Astrocyte (in vitro differentiated cells and primary cell): Measurements from ENCODE around the gene HOXA13. TPM values are rescaled to one million over a fixed set of nuclear protein-coding genes. Genes with fewer than 3 reads are reported as not detected.
A peak's percentile ranks its signal among the peaks of the same experiment; 100 is the strongest.

Source experiments
- DNase-seq: peaks from one replicate; pipeline ENCODE4 v3.0.0-alpha.2; 2010; ENCODE audit warnings: low read depth
- FAIRE-seq: peaks from 2 replicates; lab custom pipeline; 2011; peaks lifted over from hg19 to GRCh38; lab: Jason Lieb, UNC
- H2AFZ ChIP-seq: 2 replicates; pipeline ENCODE4 v1.6.0; 2012; ENCODE audit warnings: low read depth, low read length, inconsistent platforms
- H3K27ac ChIP-seq: 2 replicates; pipeline ENCODE4 v1.5.1; 2011; ENCODE audit warnings: low read depth, low read length, inconsistent platforms
- H3K27me3 ChIP-seq: 2 replicates; pipeline ENCODE4 v1.6.0; 2011; ENCODE audit warnings: low read length, inconsistent platforms; ENCODE audit not compliant: insufficient read depth
- H3K36me3 ChIP-seq: 2 replicates; pipeline ENCODE4 v1.5.1; 2011; ENCODE audit warnings: low read length, inconsistent platforms; ENCODE audit not compliant: insufficient read depth
- H3K4me1 ChIP-seq: 2 replicates; pipeline ENCODE4 v1.5.1; 2011; ENCODE audit warnings: low read length, inconsistent platforms; ENCODE audit not compliant: insufficient read depth
- H3K4me2 ChIP-seq: 2 replicates; pipeline ENCODE4 v1.6.0; 2012; ENCODE audit warnings: low read length, inconsistent platforms
- H3K4me3 ChIP-seq: 2 replicates; pipeline ENCODE4 v1.5.1; 2011; ENCODE audit warnings: low read depth, mild to moderate bottlenecking, low read length, inconsistent platforms; ENCODE audit not compliant: insufficient read depth
- H3K79me2 ChIP-seq: 2 replicates; pipeline ENCODE4 v1.6.0; 2012; ENCODE audit warnings: mild to moderate bottlenecking, low read length, inconsistent platforms; ENCODE audit not compliant: insufficient read depth
- H3K9ac ChIP-seq: 2 replicates; pipeline ENCODE4 v1.6.0; 2012; ENCODE audit warnings: mild to moderate bottlenecking, low read length, inconsistent platforms
- H3K9me3 ChIP-seq: 2 replicates; pipeline ENCODE4 v1.5.1; 2012; ENCODE audit warnings: low read depth, mild to moderate bottlenecking, low read length, inconsistent platforms; ENCODE audit not compliant: insufficient read depth
- H4K20me1 ChIP-seq: 2 replicates; pipeline ENCODE4 v1.6.0; 2012; ENCODE audit warnings: low read length, inconsistent platforms; ENCODE audit not compliant: insufficient read depth
- H3K27ac Mint-ChIP-seq: one replicate; pipeline ENCODE4 v1.8.0; 2021; ENCODE audit warnings: mild to moderate bottlenecking, mixed read lengths; ENCODE audit not compliant: unreplicated experiment
- H3K27me3 Mint-ChIP-seq: one replicate; pipeline ENCODE4 v1.8.0; 2021; ENCODE audit warnings: low read depth, mixed read lengths; ENCODE audit not compliant: unreplicated experiment
- H3K36me3 Mint-ChIP-seq: one replicate; pipeline ENCODE4 v1.8.0; 2021; ENCODE audit warnings: low read depth, mixed read lengths; ENCODE audit not compliant: unreplicated experiment
- H3K4me1 Mint-ChIP-seq: one replicate; pipeline ENCODE4 v1.8.0; 2021; ENCODE audit warnings: low read depth, mixed read lengths; ENCODE audit not compliant: unreplicated experiment
- H3K4me3 Mint-ChIP-seq: one replicate; pipeline ENCODE4 v1.8.0; 2021; ENCODE audit warnings: mild to moderate bottlenecking, moderate library complexity, mixed read lengths; ENCODE audit not compliant: unreplicated experiment
- H3K9me3 Mint-ChIP-seq: one replicate; pipeline ENCODE4 v1.8.0; 2021; ENCODE audit warnings: mild to moderate bottlenecking, mixed read lengths; ENCODE audit not compliant: unreplicated experiment
- CTCF ChIP-seq: IDR thresholded peaks from 2 replicates; pipeline ENCODE4 v1.5.1; 2011; ENCODE audit warnings: low read depth, mild to moderate bottlenecking, inconsistent platforms, low read length, moderate library complexity; ENCODE audit not compliant: insufficient read depth
- EZH2 ChIP-seq: IDR thresholded peaks from 2 replicates; pipeline ENCODE4 v1.6.1; 2012; ENCODE audit warnings: mild to moderate bottlenecking, low read length, inconsistent platforms; ENCODE audit not compliant: insufficient read depth
- total RNA-seq: library from RNA; stranded (reverse); gene quantifications from 2 replicates; pipeline ENCODE4 v1.2.1, GENCODE V29; 2021

Gene HOXA13
- total RNA-seq, 1 donor from 2014 or later, result not detected

- Mint-ChIP-seq H3K27ac (peak overlapping the region; percentile 80), H3K4me1 (no peaks in the 10 kb centered on the region), H3K36me3 (no peaks in the 10 kb centered on the region), H3K4me3 (no peak overlapping the region), H3K9me3 (peaks cover 25% of the 10 kb centered on the region), H3K27me3 (peaks cover 81% of the 10 kb centered on the region)
- H3K36me3 ChIP-seq, result no peaks in the 10 kb centered on the region
- peaks cover 9% of the 10 kb centered on the region for H3K9me3 ChIP-seq
- no peak overlapping the region for H3K4me3 ChIP-seq
- no peak overlapping the region for H3K9ac ChIP-seq
- no peak overlapping the region for H2AFZ ChIP-seq
- TF ChIP-seq CTCF, result no peak
- no peak for TF ChIP-seq EZH2
- peaks cover 94% of the 10 kb centered on the region for H3K27me3 ChIP-seq
- no peaks in the 10 kb centered on the region for H4K20me1 ChIP-seq
- no peak overlapping the region for H3K4me2 ChIP-seq
- no peaks in the 10 kb centered on the region for H3K4me1 ChIP-seq
- DNase-seq (no peak), FAIRE-seq (no peak)
- no peaks in the 10 kb centered on the region for H3K79me2 ChIP-seq
- H3K27ac ChIP-seq, result no peak overlapping the region
These were observed 35.9 kb downstream of the HOXA13 start for GRCh38 chr7:27164045-27164366.

- Histone ChIP-seq H3K79me2 (no peaks in the 10 kb centered on the region), H3K27me3 (peaks cover 94% of the 10 kb centered on the region), H3K4me1 (no peaks in the 10 kb centered on the region), H3K4me3 (no peak overlapping the region), H3K9ac (no peak overlapping the region), H3K36me3 (no peaks in the 10 kb centered on the region), H3K9me3 (peaks cover 8% of the 10 kb centered on the region), H3K27ac (no peak overlapping the region), H3K4me2 (no peak overlapping the region), H2AFZ (no peak overlapping the region), H4K20me1 (no peaks in the 10 kb centered on the region)
- peaks cover 81% of the 10 kb centered on the region for H3K27me3 Mint-ChIP-seq
- DNase-seq (no peak), FAIRE-seq (no peak)
- no peaks in the 10 kb centered on the region for H3K36me3 Mint-ChIP-seq
- TF ChIP-seq EZH2, result no peak
- TF ChIP-seq CTCF, result no peak
- H3K27ac Mint-ChIP-seq, result peak overlapping the region; percentile 80
- H3K4me3 Mint-ChIP-seq, result no peak overlapping the region
- peaks cover 25% of the 10 kb centered on the region for H3K9me3 Mint-ChIP-seq
- no peaks in the 10 kb centered on the region for H3K4me1 Mint-ChIP-seq
These were observed 36.4 kb downstream of the HOXA13 start for GRCh38 chr7:27163288-27164044.
